Stimulated activated CD4-positive, alpha-beta T cell treated with anti-CD3 and anti-CD28 coated beads, Interleukin-15, amount 100 ng/mL, for 24 hours (primary cell): ENCODE results near the gene LOXHD1.

Experiments
- DNase-seq: peaks from one replicate; pipeline ENCODE4 v3.0.0-alpha.2; 2020

Gene LOXHD1

GRCh38 chr18:46439037-46439436 is 218.0 kb downstream of the LOXHD1 start:
- no peak for DNase-seq

GRCh38 chr18:46437061-46437460 is 220.0 kb downstream of the LOXHD1 start:
- DNase-seq: no peak

GRCh38 chr18:46436621-46437020 is 220.4 kb downstream of the LOXHD1 start:
- no peak for DNase-seq

DNA sequence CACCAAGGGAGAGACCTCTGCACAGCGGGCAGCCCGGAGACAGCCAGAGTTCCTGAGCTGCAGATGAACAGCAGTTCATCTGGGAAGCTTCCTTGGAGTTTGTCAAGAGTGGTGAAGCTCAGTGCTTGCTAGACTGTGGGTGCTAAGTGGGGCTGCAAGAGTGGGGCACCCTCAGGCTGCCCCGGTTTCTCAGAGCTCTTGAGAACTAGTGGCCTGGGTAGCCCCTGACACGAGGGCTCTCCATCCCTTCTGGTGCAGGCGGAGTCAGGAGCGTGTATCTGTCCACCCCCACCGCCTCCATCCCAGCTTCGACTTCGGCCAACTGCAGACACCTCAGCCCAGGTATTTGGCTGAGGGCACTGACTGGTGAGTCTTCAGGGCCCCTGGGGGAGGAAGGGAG is 222.0 kb downstream of the LOXHD1 start:
- no peak for DNase-seq

- DNase-seq: no peak
These were observed 222.4 kb downstream of the LOXHD1 start for GRCh38 chr18:46434629-46435028.

- DNase-seq: no peak
These were observed 223.7 kb downstream of the LOXHD1 start for GRCh38 chr18:46433121-46433826.

- DNase-seq: no peak
These were observed 225.4 kb downstream of the LOXHD1 start for GRCh38 chr18:46431522-46432171.

DNA sequence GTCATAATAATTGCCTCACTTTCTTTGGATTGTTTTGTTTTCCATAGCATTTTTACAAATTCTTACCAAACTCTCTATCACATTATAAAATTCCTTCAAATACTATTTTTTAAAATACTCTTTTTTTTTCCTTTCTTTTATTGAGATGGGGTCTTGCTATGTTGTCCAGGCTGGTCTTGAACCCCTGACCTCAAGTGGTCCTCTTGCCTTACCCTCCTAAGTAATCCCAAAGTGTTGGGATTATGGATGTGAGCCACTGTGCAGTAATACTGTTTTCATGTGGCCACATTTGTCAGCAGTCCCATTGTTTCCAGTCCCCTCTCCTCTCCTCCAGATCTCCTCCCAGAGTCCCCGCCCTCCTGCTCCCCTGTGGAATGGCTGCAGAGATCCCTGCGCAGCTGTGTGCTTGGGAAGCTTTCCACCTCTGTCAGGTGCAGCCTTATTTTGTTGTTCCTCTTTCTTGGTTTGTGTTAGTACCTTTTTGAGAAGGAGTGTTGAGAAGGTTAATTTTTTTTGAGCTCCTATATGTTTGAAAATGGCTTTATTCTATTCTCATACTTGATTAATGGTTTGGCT is 227.3 kb downstream of the LOXHD1 start:
- no peak for DNase-seq

DNA sequence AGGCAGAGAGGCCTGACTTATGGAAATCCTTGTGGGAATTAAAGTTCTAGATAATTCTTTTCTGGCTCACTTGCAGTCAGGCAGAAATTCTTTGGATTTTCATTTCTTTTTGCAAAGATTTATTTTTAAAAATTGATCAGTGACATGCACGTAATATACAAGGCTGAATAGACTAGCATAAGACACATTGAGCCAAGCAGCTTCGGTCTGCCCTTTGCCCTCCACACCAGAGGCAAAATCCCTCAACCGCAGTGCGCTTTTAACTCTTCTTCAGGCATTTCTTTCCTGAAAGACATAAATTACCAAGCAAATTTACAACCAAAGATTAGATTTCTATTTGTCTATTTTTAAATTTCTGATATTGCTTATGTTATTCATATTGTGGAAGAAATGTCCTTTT is 227.9 kb downstream of the LOXHD1 start:
- no peak for DNase-seq

DNA sequence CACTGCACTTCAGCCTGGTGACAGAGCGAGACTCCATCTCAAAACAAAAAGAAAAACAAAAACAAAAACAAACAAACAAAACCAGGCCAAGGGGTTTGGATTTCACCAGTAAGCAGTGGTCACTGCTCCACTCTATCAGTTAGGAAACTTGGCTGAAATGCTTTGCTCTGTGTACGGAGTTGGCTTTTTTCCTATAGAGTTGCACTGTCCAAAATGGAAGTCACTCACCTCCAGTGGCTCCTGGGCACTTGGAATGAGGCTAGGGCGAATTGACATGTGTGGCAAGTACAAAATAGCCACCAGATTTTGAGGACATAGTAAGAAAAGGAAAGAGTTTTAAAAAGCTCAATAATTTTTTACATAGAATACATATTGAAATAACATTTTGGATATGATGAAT is 228.7 kb downstream of the LOXHD1 start:
- no peak for DNase-seq

DNA sequence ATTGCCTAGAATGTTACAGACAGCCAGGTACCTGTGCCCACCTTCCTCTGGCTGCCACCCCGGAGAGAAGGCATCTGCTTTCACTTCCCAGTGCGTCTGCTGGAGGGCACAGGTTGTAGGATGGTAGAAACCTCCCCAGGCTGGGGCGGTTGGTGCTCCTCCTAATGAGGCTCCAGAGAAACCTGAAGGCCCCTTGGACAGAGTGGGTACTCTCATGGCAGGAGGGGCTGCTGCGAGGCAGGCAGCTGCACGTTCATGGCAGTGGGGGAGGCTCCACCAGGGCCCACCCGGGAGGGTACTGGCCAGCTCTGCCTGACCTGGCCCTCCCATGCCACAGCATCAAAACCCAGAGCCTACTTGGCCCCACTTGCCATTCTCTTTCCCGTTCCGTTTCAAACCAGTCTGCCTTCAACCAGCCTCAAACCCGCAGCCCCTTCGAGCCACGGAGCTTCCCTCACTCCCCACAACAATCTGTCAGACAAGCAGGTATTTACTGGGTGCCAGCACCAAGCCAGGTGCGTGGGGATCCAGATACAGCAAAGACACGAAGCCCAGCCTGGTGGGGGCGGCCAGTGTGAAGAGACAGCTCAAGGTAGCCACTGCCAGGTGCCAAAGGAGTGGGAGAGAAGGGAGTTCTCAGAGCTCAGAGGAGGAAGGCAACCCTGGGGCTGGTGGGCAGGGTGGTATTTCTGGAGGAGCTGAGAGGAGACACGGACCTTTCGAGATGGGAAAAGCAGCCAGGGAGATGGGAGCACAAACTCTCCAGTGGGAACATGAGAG is 229.6 kb downstream of the LOXHD1 start:
- no peak for DNase-seq
